Cardiac muscle cell (in vitro differentiated cells and primary cell): Measurements from ENCODE around the gene KATNAL2. TPM values are rescaled to one million over a fixed set of nuclear protein-coding genes. Genes with fewer than 3 reads are reported as not detected.

ENCODE experiments used
- DNase-seq, 2 donors: peaks; one replicate each; pipeline versions ENCODE4 v3.0.0 to v3.0.0-alpha.2; 2010 to 2017; ENCODE audit warnings: low read depth in 1 of 2, low spot score in 1 of 2
- H3K27ac ChIP-seq: fragments of 200-600 bp; sonication (generic); 2 replicates; pipeline ENCODE4 v1.5.1; 2016
- H3K27me3 ChIP-seq: fragments of 200-600 bp; sonication (generic); 2 replicates; pipeline ENCODE4 v1.6.0; 2016; ENCODE audit warnings: control low read depth
- H3K36me3 ChIP-seq: fragments of 200-600 bp; sonication (generic); 2 replicates; pipeline ENCODE4 v1.5.1; 2016; ENCODE audit warnings: control low read depth
- H3K4me1 ChIP-seq: fragments of 200-600 bp; sonication (generic); 2 replicates; pipeline ENCODE4 v1.8.1; 2017; ENCODE audit warnings: low read depth, mild to moderate bottlenecking, mixed run types
- H3K4me3 ChIP-seq: fragments of 200-600 bp; sonication (generic); 2 replicates; pipeline ENCODE4 v1.5.1; 2016; ENCODE audit warnings: mild to moderate bottlenecking
- H3K9me3 ChIP-seq: fragments of 200-600 bp; sonication (generic); 2 replicates; pipeline ENCODE4 v1.5.1; 2017; ENCODE audit warnings: low read depth, mild to moderate bottlenecking, control low read depth
- polyA plus RNA-seq: library from polyadenylated mRNA; unstranded; fragments of >200 nt; fragmentation: Nextera tagmentation; extraction: Ambion mirVana; gene quantifications from 2 replicates; pipeline ENCODE4 v1.2.1, GENCODE V29; 2016
- total RNA-seq: library from RNA; depleted of rRNA; stranded (reverse); fragments of >200 nt; gene quantifications from 2 replicates; pipeline ENCODE4 v1.2.3, GENCODE V29; 2016
- TF ChIP-seq, protein P1 (sequence below): IDR thresholded peaks from 2 replicates; pipeline ENCODE4 v1.5.1; 2012; ENCODE audit warnings: low read depth, mild to moderate bottlenecking, low read length

Gene KATNAL2
- total and polyA plus RNA-seq, 2 experiments from 2014 or later = 11.3 to 19.6 TPM

DNA sequence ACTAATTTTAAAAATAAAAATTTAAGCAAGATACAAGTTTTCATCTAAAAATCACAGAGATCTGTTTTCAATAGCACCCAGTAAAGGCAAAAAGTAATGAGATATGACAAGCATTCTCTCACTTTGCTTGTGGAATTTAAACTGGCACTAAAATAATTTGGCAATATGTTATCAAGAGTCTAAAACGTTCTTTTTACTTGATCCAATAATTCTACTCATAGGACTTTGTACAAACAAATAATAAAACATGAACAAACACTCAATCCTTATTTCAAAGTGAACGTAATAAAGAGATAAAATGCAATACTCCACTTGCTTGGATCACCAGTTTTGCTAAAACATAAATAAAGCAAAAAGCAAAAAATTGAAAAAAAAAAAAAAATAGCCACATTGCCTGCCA, 30.5 kb upstream of the KATNAL2 start:
- H3K4me1 ChIP-seq = no peaks in the 10 kb centered on the region
- H3K9me3 ChIP-seq = peaks cover 10% of the 10 kb centered on the region
- no peak for DNase-seq
- H3K4me3 ChIP-seq = no peak overlapping the region
- TF ChIP-seq, protein P1, sequence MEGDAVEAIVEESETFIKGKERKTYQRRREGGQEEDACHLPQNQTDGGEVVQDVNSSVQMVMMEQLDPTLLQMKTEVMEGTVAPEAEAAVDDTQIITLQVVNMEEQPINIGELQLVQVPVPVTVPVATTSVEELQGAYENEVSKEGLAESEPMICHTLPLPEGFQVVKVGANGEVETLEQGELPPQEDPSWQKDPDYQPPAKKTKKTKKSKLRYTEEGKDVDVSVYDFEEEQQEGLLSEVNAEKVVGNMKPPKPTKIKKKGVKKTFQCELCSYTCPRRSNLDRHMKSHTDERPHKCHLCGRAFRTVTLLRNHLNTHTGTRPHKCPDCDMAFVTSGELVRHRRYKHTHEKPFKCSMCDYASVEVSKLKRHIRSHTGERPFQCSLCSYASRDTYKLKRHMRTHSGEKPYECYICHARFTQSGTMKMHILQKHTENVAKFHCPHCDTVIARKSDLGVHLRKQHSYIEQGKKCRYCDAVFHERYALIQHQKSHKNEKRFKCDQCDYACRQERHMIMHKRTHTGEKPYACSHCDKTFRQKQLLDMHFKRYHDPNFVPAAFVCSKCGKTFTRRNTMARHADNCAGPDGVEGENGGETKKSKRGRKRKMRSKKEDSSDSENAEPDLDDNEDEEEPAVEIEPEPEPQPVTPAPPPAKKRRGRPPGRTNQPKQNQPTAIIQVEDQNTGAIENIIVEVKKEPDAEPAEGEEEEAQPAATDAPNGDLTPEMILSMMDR = no peak
- peaks cover 10% of the 10 kb centered on the region for H3K36me3 ChIP-seq
- no peak overlapping the region for H3K27ac ChIP-seq
- no peaks in the 10 kb centered on the region for H3K27me3 ChIP-seq

DNA sequence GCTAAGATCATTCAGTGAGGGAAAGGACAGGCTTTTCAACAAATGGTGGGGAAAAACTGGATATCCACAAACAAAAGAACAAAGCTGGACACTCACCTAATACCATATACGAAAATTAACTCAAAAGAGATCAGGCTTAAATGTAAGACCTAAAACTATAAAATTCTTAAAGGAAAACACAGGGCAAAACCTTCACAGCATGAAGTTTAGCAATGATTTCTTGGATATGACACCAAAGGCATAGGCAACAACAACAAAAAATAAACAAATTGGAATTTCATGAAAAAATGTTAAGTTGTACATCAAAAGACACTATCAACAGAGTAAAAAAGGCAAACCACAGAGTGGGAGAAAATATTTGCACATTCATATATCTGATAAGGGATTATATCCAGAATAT, 28.4 kb upstream of the KATNAL2 start:
- Histone ChIP-seq H3K36me3 (peaks cover 10% of the 10 kb centered on the region), H3K4me3 (no peak overlapping the region), H3K9me3 (peaks cover 10% of the 10 kb centered on the region), H3K27ac (no peak overlapping the region), H3K27me3 (no peaks in the 10 kb centered on the region), H3K4me1 (no peaks in the 10 kb centered on the region)
- no peak for DNase-seq
- TF ChIP-seq, protein P1 = no peak

- Histone ChIP-seq H3K36me3 (peaks cover 10% of the 10 kb centered on the region), H3K9me3 (peaks cover 10% of the 10 kb centered on the region), H3K4me3 (no peak overlapping the region), H3K4me1 (no peaks in the 10 kb centered on the region), H3K27ac (no peak overlapping the region), H3K27me3 (no peaks in the 10 kb centered on the region)
- DNase-seq = no peak
- TF ChIP-seq, protein P1 = no peak
Observed at GRCh38 chr18:46891742-46892214, 25.6 kb upstream of the KATNAL2 start.

DNA sequence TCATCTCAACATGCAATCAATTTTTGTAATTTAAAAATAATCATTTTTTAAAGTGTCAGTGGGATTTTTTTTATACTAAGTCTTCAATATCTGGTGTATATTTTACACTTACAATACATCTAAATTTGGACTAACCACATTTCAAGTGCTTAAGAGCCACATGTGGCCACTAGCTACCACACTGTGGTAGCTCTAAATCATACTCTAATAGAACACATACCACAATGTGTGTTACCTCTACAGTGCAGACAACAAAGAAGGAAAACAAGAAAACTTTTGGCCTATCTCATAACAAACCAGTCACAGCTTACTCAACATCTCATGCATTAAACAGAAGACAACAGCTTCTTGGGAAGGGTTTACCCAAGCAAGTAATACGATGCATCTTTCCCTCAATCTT, 24.6 kb upstream of the KATNAL2 start:
- Histone ChIP-seq H3K4me1 (no peaks in the 10 kb centered on the region), H3K27me3 (no peaks in the 10 kb centered on the region), H3K4me3 (no peak overlapping the region), H3K27ac (no peak overlapping the region), H3K9me3 (peaks cover 10% of the 10 kb centered on the region), H3K36me3 (peaks cover 10% of the 10 kb centered on the region)
- no peak for DNase-seq
- TF ChIP-seq, protein P1 = no peak

DNA sequence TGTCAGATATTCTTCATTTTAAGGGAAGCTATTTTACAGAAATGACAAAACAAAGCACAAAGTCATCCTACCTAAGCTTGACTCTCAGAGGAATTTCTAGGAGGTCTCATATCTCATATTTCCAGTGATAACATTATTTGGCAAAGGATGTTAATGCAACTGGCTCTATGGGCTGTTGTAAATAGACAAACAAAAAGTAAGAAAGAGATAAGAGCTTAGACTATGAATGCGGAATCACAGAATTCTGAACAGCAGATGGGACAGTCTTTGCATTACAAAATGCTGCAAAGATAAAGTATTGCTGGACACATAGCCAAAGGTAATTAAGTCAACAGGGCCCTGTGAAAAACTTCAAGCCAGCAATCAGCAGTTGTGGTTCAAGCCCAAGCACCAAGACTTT, 24.0 kb upstream of the KATNAL2 start:
- Histone ChIP-seq H3K9me3 (peaks cover 8% of the 10 kb centered on the region), H3K4me1 (no peaks in the 10 kb centered on the region), H3K4me3 (no peak overlapping the region), H3K27me3 (no peaks in the 10 kb centered on the region), H3K27ac (no peak overlapping the region), H3K36me3 (peaks cover 8% of the 10 kb centered on the region)
- TF ChIP-seq, protein P1 = no peak
- DNase-seq = no peak

GRCh38 chr18:46894124-46894523, 23.3 kb upstream of the KATNAL2 start:
- no peaks in the 10 kb centered on the region for H3K27me3 ChIP-seq
- no peak overlapping the region for H3K27ac ChIP-seq
- TF ChIP-seq, protein P1 = no peak
- H3K4me3 ChIP-seq = no peak overlapping the region
- H3K36me3 ChIP-seq = peaks cover 5% of the 10 kb centered on the region
- DNase-seq = no peak
- H3K9me3 ChIP-seq = peaks cover 3% of the 10 kb centered on the region
- H3K4me1 ChIP-seq = no peaks in the 10 kb centered on the region
